ENCODE results near the gene GNAO1. TPM values are rescaled to one million over a fixed set of nuclear protein-coding genes. Genes with fewer than 3 reads are reported as not detected.

GNAO1 gene
- polyA plus RNA-seq, 1 experiment = 10.8 TPM

DNA sequence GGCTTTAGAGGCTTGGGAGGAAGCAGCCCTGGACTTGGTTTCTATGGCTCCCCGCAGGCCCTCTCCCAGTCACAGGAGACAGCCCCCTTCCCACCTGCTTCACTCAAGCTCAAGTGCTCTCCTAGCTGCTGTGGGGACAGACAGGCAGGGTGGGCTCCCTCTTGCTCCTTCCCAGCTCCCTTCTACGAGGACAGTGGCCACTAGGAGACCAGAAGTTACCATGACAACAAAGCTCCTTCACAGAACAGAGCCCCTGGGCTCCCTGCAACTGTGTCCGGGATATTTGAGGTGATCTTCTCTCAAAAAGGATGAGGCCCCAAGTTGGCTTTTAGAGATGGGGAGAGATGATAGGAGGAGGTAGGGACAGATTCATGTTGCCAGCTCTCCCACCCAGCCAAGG, 117.7 kb downstream of the GNAO1 start:
- no peak for DNase-seq (ENCODE audit: low read depth)
- ChIA-PET CTCF (interaction anchor here (1.0 to 4.9 kb wide), 2 partner anchors 9 kb away, joined by 5 to 21 read pairs; no protein-coding TSS in a partner anchor), POLR2A (no interaction called here)

DNA sequence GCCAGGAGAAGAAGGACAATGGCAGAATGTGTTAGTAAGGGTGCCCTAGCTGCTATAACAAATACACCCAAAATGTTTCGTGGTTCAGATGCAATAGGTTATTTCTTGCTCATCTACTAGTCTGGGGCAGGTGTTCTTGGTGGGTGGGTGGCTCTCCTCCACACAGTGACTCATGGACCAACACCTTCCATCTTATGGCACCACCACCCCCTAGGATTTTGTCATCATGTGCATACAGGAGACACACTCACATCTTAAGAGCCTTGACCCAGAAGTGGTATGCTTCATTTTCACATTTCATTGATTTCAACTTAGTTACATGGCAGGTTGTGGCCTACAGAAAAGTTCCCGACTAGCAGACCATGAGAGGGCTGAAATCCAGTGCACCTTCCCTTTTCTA, 119.4 kb downstream of the GNAO1 start:
- DNase-seq (ENCODE audit: low read depth) = no peak
- TF ChIP-seq, protein P1, sequence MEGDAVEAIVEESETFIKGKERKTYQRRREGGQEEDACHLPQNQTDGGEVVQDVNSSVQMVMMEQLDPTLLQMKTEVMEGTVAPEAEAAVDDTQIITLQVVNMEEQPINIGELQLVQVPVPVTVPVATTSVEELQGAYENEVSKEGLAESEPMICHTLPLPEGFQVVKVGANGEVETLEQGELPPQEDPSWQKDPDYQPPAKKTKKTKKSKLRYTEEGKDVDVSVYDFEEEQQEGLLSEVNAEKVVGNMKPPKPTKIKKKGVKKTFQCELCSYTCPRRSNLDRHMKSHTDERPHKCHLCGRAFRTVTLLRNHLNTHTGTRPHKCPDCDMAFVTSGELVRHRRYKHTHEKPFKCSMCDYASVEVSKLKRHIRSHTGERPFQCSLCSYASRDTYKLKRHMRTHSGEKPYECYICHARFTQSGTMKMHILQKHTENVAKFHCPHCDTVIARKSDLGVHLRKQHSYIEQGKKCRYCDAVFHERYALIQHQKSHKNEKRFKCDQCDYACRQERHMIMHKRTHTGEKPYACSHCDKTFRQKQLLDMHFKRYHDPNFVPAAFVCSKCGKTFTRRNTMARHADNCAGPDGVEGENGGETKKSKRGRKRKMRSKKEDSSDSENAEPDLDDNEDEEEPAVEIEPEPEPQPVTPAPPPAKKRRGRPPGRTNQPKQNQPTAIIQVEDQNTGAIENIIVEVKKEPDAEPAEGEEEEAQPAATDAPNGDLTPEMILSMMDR (IDR thresholded peaks at IDR 0.05; ENCODE audit: insufficient read depth, low read depth, low read length) = no peak
- Histone ChIP-seq H3K4me3 (ENCODE audit: low read depth, low read length) (no peak overlapping the region), H3K36me3 (ENCODE audit: control insufficient read depth, insufficient read depth, low read length) (no peaks in the 10 kb centered on the region), H3K27me3 (ENCODE audit: control insufficient read depth, insufficient read depth, low read length) (no peaks in the 10 kb centered on the region)
- ChIA-PET CTCF (interaction anchor here (0.9 to 1.7 kb wide), 3 partner anchors 18 to 365 kb away, joined by 3 to 6 read pairs (median 4); no protein-coding TSS in a partner anchor), POLR2A (no interaction called here)

More for the DNA sequence above, 117.7 kb downstream of the GNAO1 start:
- Histone ChIP-seq H3K27me3 (ENCODE audit: control insufficient read depth, insufficient read depth, low read length) (no peaks in the 10 kb centered on the region), H3K4me3 (ENCODE audit: low read depth, low read length) (no peak overlapping the region), H3K36me3 (ENCODE audit: control insufficient read depth, insufficient read depth, low read length) (no peaks in the 10 kb centered on the region)
- TF ChIP-seq, protein P1 (IDR thresholded peaks at IDR 0.05; ENCODE audit: insufficient read depth, low read depth, low read length) = no peak

DNA sequence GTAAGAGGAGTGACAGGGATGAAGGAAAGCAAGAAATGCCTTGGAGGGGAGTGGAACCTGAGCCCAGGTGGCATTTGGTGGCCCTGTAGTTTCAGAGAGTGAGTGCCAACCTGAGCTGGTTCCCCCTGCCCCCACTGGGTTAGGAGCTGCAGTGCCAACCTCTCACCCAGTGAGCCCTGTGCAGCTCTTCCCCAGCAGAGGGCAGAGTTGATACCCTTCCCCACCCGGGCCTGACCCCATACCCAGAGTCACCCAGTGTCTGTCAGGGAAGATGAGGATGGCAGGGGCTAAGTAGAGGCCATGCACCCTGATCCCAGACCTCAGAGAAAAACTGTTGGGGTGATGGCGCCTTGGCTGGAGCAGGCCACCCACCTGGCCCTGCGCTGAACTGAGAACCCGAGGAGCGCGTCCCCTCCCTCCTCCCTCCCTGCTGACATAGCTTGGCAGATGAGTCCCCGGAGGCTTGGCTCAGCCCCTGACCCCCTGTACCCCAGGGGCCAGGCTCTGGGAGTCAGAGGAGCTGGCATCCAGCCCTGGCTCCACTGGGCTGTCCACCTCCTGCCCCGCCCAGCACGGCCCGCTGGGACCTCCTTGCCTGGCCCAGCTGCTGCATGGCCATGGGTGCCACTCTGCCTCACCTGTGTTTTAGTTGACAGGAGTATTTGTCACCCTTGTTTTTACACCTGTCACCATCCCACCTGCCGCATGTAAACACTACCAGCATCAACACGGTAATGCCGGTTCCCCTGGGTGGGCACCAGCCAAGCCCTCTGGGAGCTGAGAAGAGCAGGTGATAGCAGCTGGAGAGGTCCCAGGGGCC, 120.1 kb downstream of the GNAO1 start:
- TF ChIP-seq, protein P1 (IDR thresholded peaks at IDR 0.05; ENCODE audit: insufficient read depth, low read depth, low read length) = no peak
- Histone ChIP-seq H3K4me3 (ENCODE audit: low read depth, low read length) (no peak overlapping the region), H3K36me3 (ENCODE audit: control insufficient read depth, insufficient read depth, low read length) (no peaks in the 10 kb centered on the region), H3K27me3 (ENCODE audit: control insufficient read depth, insufficient read depth, low read length) (no peaks in the 10 kb centered on the region)
- ChIA-PET POLR2A (no interaction called here), CTCF (interaction anchor here (0.9 to 1.7 kb wide), 3 partner anchors 17 to 366 kb away, joined by 3 to 6 read pairs (median 4); no protein-coding TSS in a partner anchor)
- no peak for DNase-seq (ENCODE audit: low read depth)

DNA sequence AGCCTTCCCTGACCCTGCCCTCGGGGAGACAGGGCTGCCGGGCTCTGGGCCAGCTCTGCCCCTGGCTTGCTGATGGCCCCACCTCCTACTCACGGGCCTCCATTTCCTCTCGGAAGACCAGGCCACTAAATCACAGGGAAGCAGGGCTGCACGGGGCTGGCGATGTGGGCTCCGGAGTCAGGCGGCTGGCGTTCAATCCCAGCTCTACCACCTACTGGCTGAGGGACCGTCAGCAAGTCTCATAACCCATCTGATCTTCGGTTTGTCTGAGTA, 120.7 kb downstream of the GNAO1 start:
- CTCF ChIA-PET = no interaction called here
- TF ChIP-seq, protein P1 (IDR thresholded peaks at IDR 0.05; ENCODE audit: insufficient read depth, low read depth, low read length) = no peak

DNA sequence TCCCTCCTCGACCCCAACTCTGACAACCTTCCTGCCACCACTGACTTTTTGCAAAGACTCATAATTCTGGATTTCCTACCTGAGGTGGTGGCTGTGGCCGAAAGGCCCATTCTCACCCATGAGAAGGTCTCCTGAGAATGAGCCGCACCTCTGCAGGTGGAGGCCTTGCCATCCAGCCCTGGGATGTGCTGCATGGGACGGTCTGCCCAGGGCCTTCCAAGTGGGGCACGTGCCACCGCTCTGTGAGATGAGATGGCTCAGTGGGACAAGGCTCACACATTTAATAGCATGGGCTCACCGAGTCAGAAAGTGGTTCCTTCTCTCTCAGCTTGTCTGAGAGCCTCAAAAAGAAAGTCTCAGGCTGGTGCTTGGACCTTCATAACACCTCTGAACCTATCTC, 121.3 kb downstream of the GNAO1 start:
- CTCF ChIA-PET = no interaction called here
- H3K4me3 ChIP-seq (ENCODE audit: low read depth, low read length) = no peak overlapping the region
- TF ChIP-seq, protein P1 (IDR thresholded peaks at IDR 0.05; ENCODE audit: insufficient read depth, low read depth, low read length) = no peak
- POLR2A ChIA-PET = no interaction called here
- no peak for DNase-seq (ENCODE audit: low read depth)
- H3K36me3 ChIP-seq (ENCODE audit: control insufficient read depth, insufficient read depth, low read length) = no peaks in the 10 kb centered on the region
- no peaks in the 10 kb centered on the region for H3K27me3 ChIP-seq (ENCODE audit: control insufficient read depth, insufficient read depth, low read length)

More for the DNA sequence above, 120.7 kb downstream of the GNAO1 start:
- no peak overlapping the region for H3K4me3 ChIP-seq (ENCODE audit: low read depth, low read length)
- no peak for DNase-seq (ENCODE audit: low read depth)
- POLR2A ChIA-PET = no interaction called here
- H3K36me3 ChIP-seq (ENCODE audit: control insufficient read depth, insufficient read depth, low read length) = no peaks in the 10 kb centered on the region
- H3K27me3 ChIP-seq (ENCODE audit: control insufficient read depth, insufficient read depth, low read length) = no peaks in the 10 kb centered on the region

Data from BJ (cell line).